ENCODE results near the gene ADH7.

- TF ChIP-seq CTCF (IDR thresholded peaks at IDR 0.05; ENCODE audit: poor library complexity) (no peak), EZH2 (IDR thresholded peaks at IDR 0.05; ENCODE audit: borderline replicate concordance) (no peak), EZH2phosphoT487 (IDR thresholded peaks at IDR 0.05; ENCODE audit: low read depth, severe bottlenecking, unreplicated experiment) (no peak)
These were observed 36.2 kb upstream of the ADH7 start for GRCh38 chr4:99471349-99471748.

Measured in hepatocyte (in vitro differentiated cells).